DOHH2 (cell line): Measurements from ENCODE around the gene ACHE.
"Not testable (repeated sequence)": the region's sequence is repeated elsewhere in the genome, so short reads cannot be mapped to it uniquely, and the experiment has no call there.

Source experiments
- H3F3A ChIP-seq: fragments of 200-600 bp; sonication (generic), shearing (Covaris generic); 2 replicates; pipeline ENCODE4 v1.6.0; 2016; ENCODE audit warnings: antibody characterized with exemption, mild to moderate bottlenecking; ENCODE audit not compliant: control insufficient read depth, insufficient read depth
- H3K27ac ChIP-seq: fragments of 200-600 bp; sonication (generic); 2 replicates; pipeline ENCODE4 v1.5.1; 2014; ENCODE audit warnings: low read depth, mild to moderate bottlenecking, low read length, moderate library complexity
- H3K27me3 ChIP-seq: fragments of 200-600 bp; sonication (generic); 2 replicates; pipeline ENCODE4 v1.6.1; 2014; ENCODE audit warnings: mild to moderate bottlenecking, low read length, mixed read lengths; ENCODE audit not compliant: control insufficient read depth
- H3K36me3 ChIP-seq: fragments of 200-600 bp; sonication (generic); 2 replicates; pipeline ENCODE4 v1.6.1; 2014; ENCODE audit warnings: mild to moderate bottlenecking, low read length, moderate library complexity, mixed read lengths; ENCODE audit not compliant: control insufficient read depth
- H3K4me1 ChIP-seq: fragments of 200-600 bp; sonication (generic); 2 replicates; pipeline ENCODE4 v1.6.1; 2014; ENCODE audit warnings: mild to moderate bottlenecking, low read length, mixed read lengths; ENCODE audit not compliant: control insufficient read depth
- H3K4me2 ChIP-seq: fragments of 200-600 bp; sonication (generic); 2 replicates; pipeline ENCODE4 v1.6.0; 2014; ENCODE audit warnings: mild to moderate bottlenecking, low read length, moderate library complexity
- H3K4me3 ChIP-seq: fragments of 200-600 bp; sonication (generic); 2 replicates; pipeline ENCODE4 v1.5.1; 2014; ENCODE audit warnings: mild to moderate bottlenecking, low read length, mixed read lengths
- H3K79me2 ChIP-seq: fragments of 200-600 bp; sonication (generic); 2 replicates; pipeline ENCODE4 v1.6.1; 2014; ENCODE audit warnings: mild to moderate bottlenecking, low read length, mixed read lengths; ENCODE audit not compliant: control insufficient read depth
- H3K9me2 ChIP-seq: fragments of 200-600 bp; sonication (generic); replicated peaks from 2 replicates; pipeline ENCODE4 v1.6.1; 2014; ENCODE audit warnings: mild to moderate bottlenecking, low read length, mixed read lengths; ENCODE audit not compliant: control insufficient read depth
- H3K9me3 ChIP-seq: fragments of 200-600 bp; sonication (generic); 2 replicates; pipeline ENCODE4 v1.6.1; 2014; ENCODE audit warnings: antibody characterized with exemption, low read length, mixed read lengths; ENCODE audit not compliant: control insufficient read depth, insufficient read depth
- H4K20me1 ChIP-seq: fragments of 200-600 bp; sonication (generic); 2 replicates; pipeline ENCODE4 v1.6.0; 2014; ENCODE audit warnings: low read depth, mild to moderate bottlenecking, antibody characterized with exemption, low read length, moderate library complexity; ENCODE audit not compliant: control insufficient read depth, insufficient read depth
- EZH2phosphoT487 ChIP-seq: fragments of 200-600 bp; sonication (generic); IDR thresholded peaks from 2 replicates; pipeline ENCODE4 v1.6.1; 2017; ENCODE audit warnings: borderline replicate concordance, mild to moderate bottlenecking, antibody characterized with exemption, low read length, moderate library complexity, mixed read lengths
- TF ChIP-seq, protein P1 (sequence below): fragments of 200-600 bp; sonication (generic); IDR thresholded peaks from one replicate; pipeline ENCODE4 v1.5.1; 2014; ENCODE audit warnings: antibody characterized with exemption, mild to moderate bottlenecking, low read depth, low read length; ENCODE audit not compliant: poor library complexity, severe bottlenecking

The ACHE gene

DNA sequence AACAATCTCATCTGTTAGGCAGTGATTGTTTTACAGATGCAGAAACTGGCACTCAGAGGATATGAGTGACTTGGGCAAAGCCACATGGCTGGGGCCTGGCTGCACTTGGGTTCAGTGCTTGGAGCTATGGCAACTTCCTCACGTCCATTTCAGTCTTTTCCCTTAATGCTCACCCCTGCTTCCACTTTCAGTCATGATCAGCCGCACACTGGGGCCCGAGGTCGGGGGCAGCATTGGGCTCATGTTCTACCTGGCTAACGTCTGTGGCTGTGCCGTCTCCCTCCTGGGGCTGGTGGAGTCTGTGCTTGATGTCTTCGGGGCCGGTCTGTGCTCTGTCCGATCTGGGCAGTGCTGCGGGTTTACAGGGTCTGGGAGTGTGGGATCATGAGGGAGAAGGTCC, 40.2 kb downstream of the ACHE start:
- Histone ChIP-seq H4K20me1 (0 out of 2 replicates have a peak, but pooled peaks cover 6% of the 10 kb centered on the region), H3K9me3 (no peaks in the 10 kb centered on the region), H3K4me1 (peaks cover 22% of the 10 kb centered on the region)

DNA sequence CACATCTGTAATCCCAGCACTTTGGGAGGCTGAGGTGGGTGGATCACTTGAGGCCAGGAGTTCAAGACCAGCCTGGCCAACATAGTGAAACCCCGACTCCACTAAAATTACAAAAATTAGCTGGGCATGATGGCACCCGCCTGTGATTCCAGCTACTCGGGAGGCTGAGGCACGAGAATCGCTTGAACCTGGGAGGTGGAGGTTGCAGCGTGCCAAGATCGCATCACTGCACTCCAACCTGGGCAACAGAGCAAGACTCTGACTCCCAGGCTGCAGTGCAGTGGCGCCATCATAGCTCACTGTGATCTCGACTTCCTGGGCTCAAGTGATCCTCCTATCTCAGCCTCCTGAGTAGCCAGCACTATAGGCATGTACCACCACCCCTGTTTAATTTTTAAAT, 40.8 kb downstream of the ACHE start:
- peaks cover 22% of the 10 kb centered on the region for H3K4me1 ChIP-seq
- not testable (repeated sequence) for H3K27ac ChIP-seq, H4K20me1 ChIP-seq, H3K36me3 ChIP-seq, H3F3A ChIP-seq, H3K4me3 ChIP-seq, H3K9me3 ChIP-seq, H3K27me3 ChIP-seq, H3K4me2 ChIP-seq, H3K9me2 ChIP-seq
- peaks cover 25% of the 10 kb centered on the region for H3K79me2 ChIP-seq

More for the DNA sequence above, 40.2 kb downstream of the ACHE start:
- peaks cover 25% of the 10 kb centered on the region for H3K79me2 ChIP-seq
- H3K27ac ChIP-seq: no peak overlapping the region
- H3K4me2 ChIP-seq: no peak overlapping the region
- peaks cover 7% of the 10 kb centered on the region; the same call in 1 of the 2 replicates for H3F3A ChIP-seq
- H3K9me2 ChIP-seq: no peaks in the 10 kb centered on the region
- no peak overlapping the region for H3K4me3 ChIP-seq
- no peaks in the 10 kb centered on the region for H3K27me3 ChIP-seq
- TF ChIP-seq, protein P1, sequence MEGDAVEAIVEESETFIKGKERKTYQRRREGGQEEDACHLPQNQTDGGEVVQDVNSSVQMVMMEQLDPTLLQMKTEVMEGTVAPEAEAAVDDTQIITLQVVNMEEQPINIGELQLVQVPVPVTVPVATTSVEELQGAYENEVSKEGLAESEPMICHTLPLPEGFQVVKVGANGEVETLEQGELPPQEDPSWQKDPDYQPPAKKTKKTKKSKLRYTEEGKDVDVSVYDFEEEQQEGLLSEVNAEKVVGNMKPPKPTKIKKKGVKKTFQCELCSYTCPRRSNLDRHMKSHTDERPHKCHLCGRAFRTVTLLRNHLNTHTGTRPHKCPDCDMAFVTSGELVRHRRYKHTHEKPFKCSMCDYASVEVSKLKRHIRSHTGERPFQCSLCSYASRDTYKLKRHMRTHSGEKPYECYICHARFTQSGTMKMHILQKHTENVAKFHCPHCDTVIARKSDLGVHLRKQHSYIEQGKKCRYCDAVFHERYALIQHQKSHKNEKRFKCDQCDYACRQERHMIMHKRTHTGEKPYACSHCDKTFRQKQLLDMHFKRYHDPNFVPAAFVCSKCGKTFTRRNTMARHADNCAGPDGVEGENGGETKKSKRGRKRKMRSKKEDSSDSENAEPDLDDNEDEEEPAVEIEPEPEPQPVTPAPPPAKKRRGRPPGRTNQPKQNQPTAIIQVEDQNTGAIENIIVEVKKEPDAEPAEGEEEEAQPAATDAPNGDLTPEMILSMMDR: no peak
- TF ChIP-seq EZH2phosphoT487: no peak
- peaks cover 14% of the 10 kb centered on the region for H3K36me3 ChIP-seq

DNA sequence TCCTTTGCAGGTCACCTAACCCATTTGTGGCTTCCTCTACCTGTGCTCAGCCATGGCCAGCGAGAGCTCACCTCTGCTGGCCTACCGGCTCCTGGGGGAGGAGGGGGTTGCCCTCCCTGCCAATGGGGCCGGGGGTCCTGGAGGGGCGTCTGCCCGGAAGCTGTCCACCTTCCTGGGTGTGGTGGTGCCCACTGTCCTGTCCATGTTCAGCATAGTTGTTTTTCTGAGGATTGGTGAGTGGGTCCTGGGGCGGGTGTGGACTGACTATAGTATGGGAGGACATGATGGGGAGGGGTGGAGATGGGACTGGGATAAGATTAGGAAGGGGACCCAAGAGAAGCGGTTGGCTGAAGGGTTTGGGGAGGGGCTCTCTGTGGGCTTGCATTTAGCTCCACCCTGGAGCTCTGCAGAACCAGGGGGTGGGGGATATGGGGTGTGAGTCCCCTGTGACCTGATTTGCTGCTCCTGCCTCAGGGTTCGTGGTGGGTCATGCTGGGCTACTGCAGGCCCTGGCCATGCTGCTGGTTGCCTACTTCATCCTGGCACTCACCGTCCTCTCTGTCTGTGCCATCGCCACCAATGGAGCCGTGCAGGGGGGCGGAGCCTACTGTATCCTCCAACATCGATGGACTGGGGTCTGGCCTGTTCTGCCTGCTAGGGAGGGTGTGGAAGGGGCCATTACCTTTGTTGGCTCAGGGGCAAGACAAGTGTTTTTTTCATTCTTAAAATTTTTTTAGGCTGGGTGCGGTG, 41.4 kb downstream of the ACHE start:
- Histone ChIP-seq H3F3A (peaks cover 7% of the 10 kb centered on the region; the same call in 1 of the 2 replicates), H3K27ac (no peak overlapping the region), H4K20me1 (0 out of 2 replicates have a peak, but pooled peaks cover 6% of the 10 kb centered on the region), H3K27me3 (no peaks in the 10 kb centered on the region), H3K4me1 (peaks cover 22% of the 10 kb centered on the region), H3K9me3 (no peaks in the 10 kb centered on the region), H3K79me2 (peaks cover 25% of the 10 kb centered on the region), H3K36me3 (peaks cover 6% of the 10 kb centered on the region; the same call in 1 of the 2 replicates), H3K9me2 (no peaks in the 10 kb centered on the region), H3K4me3 (no peak overlapping the region), H3K4me2 (peak overlapping the region; percentile 97)
- TF ChIP-seq EZH2phosphoT487: no peak
- TF ChIP-seq, protein P1: no peak
